ENCODE data around the gene CSF3R. TPM values are rescaled to one million over a fixed set of nuclear protein-coding genes. Genes with fewer than 3 reads are reported as not detected.

Gene CSF3R
- total and polyA plus RNA-seq, 2 experiments from 2014 or later: not detected

DNA sequence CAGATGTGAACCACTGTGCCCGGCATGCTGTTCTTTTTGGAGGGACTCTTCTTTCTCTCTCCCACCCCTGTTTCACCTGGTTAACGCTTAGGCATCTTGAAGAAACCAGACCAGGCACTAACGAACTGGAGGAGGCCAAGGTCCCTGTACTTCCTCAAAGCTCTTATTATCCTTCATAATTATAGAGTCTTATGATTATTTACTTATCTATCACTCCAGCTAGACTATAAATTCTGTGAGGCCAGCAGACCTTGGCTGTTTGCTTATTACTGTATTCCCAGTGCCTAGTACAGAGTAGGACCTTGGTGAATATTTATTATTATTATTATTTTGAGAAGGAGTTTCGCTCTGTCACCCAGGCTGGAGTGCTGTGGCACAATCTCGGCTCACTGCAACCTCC lies 5.8 kb downstream of the CSF3R start:
- TF ChIP-seq, protein P1, sequence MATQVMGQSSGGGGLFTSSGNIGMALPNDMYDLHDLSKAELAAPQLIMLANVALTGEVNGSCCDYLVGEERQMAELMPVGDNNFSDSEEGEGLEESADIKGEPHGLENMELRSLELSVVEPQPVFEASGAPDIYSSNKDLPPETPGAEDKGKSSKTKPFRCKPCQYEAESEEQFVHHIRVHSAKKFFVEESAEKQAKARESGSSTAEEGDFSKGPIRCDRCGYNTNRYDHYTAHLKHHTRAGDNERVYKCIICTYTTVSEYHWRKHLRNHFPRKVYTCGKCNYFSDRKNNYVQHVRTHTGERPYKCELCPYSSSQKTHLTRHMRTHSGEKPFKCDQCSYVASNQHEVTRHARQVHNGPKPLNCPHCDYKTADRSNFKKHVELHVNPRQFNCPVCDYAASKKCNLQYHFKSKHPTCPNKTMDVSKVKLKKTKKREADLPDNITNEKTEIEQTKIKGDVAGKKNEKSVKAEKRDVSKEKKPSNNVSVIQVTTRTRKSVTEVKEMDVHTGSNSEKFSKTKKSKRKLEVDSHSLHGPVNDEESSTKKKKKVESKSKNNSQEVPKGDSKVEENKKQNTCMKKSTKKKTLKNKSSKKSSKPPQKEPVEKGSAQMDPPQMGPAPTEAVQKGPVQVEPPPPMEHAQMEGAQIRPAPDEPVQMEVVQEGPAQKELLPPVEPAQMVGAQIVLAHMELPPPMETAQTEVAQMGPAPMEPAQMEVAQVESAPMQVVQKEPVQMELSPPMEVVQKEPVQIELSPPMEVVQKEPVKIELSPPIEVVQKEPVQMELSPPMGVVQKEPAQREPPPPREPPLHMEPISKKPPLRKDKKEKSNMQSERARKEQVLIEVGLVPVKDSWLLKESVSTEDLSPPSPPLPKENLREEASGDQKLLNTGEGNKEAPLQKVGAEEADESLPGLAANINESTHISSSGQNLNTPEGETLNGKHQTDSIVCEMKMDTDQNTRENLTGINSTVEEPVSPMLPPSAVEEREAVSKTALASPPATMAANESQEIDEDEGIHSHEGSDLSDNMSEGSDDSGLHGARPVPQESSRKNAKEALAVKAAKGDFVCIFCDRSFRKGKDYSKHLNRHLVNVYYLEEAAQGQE (IDR thresholded peaks at IDR 0.05; ENCODE audit: unreplicated experiment): no peak
- TF ChIP-seq POLR2AphosphoS5 (IDR thresholded peaks at IDR 0.05; ENCODE audit: low read depth) (no peak), JUNB (IDR thresholded peaks at IDR 0.05; ENCODE audit: unreplicated experiment) (no peak), ZNF331 (CRISPR knock-in tag; IDR thresholded peaks at IDR 0.05; ENCODE audit: low read depth) (no peak), EZH2 (IDR thresholded peaks at IDR 0.05; ENCODE audit: low read depth, unreplicated experiment) (no peak), STAT1 (IDR thresholded peaks at IDR 0.05; ENCODE audit: unreplicated experiment) (no peak), NANOG (IDR thresholded peaks at IDR 0.05; ENCODE audit: borderline replicate concordance) (no peak), CREB1 (CRISPR knock-in tag; IDR thresholded peaks at IDR 0.05; ENCODE audit: low read depth) (no peak), EZH2phosphoT487 (IDR thresholded peaks at IDR 0.05; ENCODE audit: unreplicated experiment) (no peak), ZNF114 (CRISPR knock-in tag; IDR thresholded peaks at IDR 0.05) (no peak)
- TF ChIP-seq, protein P2, sequence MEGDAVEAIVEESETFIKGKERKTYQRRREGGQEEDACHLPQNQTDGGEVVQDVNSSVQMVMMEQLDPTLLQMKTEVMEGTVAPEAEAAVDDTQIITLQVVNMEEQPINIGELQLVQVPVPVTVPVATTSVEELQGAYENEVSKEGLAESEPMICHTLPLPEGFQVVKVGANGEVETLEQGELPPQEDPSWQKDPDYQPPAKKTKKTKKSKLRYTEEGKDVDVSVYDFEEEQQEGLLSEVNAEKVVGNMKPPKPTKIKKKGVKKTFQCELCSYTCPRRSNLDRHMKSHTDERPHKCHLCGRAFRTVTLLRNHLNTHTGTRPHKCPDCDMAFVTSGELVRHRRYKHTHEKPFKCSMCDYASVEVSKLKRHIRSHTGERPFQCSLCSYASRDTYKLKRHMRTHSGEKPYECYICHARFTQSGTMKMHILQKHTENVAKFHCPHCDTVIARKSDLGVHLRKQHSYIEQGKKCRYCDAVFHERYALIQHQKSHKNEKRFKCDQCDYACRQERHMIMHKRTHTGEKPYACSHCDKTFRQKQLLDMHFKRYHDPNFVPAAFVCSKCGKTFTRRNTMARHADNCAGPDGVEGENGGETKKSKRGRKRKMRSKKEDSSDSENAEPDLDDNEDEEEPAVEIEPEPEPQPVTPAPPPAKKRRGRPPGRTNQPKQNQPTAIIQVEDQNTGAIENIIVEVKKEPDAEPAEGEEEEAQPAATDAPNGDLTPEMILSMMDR (conservative IDR thresholded peaks at IDR 0.05; ENCODE audit: low read depth in 2 of 2): no peak
- TF ChIP-seq, protein P3, sequence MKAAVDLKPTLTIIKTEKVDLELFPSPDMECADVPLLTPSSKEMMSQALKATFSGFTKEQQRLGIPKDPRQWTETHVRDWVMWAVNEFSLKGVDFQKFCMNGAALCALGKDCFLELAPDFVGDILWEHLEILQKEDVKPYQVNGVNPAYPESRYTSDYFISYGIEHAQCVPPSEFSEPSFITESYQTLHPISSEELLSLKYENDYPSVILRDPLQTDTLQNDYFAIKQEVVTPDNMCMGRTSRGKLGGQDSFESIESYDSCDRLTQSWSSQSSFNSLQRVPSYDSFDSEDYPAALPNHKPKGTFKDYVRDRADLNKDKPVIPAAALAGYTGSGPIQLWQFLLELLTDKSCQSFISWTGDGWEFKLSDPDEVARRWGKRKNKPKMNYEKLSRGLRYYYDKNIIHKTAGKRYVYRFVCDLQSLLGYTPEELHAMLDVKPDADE (IDR thresholded peaks at IDR 0.05): no peak
- TF ChIP-seq, protein P4, sequence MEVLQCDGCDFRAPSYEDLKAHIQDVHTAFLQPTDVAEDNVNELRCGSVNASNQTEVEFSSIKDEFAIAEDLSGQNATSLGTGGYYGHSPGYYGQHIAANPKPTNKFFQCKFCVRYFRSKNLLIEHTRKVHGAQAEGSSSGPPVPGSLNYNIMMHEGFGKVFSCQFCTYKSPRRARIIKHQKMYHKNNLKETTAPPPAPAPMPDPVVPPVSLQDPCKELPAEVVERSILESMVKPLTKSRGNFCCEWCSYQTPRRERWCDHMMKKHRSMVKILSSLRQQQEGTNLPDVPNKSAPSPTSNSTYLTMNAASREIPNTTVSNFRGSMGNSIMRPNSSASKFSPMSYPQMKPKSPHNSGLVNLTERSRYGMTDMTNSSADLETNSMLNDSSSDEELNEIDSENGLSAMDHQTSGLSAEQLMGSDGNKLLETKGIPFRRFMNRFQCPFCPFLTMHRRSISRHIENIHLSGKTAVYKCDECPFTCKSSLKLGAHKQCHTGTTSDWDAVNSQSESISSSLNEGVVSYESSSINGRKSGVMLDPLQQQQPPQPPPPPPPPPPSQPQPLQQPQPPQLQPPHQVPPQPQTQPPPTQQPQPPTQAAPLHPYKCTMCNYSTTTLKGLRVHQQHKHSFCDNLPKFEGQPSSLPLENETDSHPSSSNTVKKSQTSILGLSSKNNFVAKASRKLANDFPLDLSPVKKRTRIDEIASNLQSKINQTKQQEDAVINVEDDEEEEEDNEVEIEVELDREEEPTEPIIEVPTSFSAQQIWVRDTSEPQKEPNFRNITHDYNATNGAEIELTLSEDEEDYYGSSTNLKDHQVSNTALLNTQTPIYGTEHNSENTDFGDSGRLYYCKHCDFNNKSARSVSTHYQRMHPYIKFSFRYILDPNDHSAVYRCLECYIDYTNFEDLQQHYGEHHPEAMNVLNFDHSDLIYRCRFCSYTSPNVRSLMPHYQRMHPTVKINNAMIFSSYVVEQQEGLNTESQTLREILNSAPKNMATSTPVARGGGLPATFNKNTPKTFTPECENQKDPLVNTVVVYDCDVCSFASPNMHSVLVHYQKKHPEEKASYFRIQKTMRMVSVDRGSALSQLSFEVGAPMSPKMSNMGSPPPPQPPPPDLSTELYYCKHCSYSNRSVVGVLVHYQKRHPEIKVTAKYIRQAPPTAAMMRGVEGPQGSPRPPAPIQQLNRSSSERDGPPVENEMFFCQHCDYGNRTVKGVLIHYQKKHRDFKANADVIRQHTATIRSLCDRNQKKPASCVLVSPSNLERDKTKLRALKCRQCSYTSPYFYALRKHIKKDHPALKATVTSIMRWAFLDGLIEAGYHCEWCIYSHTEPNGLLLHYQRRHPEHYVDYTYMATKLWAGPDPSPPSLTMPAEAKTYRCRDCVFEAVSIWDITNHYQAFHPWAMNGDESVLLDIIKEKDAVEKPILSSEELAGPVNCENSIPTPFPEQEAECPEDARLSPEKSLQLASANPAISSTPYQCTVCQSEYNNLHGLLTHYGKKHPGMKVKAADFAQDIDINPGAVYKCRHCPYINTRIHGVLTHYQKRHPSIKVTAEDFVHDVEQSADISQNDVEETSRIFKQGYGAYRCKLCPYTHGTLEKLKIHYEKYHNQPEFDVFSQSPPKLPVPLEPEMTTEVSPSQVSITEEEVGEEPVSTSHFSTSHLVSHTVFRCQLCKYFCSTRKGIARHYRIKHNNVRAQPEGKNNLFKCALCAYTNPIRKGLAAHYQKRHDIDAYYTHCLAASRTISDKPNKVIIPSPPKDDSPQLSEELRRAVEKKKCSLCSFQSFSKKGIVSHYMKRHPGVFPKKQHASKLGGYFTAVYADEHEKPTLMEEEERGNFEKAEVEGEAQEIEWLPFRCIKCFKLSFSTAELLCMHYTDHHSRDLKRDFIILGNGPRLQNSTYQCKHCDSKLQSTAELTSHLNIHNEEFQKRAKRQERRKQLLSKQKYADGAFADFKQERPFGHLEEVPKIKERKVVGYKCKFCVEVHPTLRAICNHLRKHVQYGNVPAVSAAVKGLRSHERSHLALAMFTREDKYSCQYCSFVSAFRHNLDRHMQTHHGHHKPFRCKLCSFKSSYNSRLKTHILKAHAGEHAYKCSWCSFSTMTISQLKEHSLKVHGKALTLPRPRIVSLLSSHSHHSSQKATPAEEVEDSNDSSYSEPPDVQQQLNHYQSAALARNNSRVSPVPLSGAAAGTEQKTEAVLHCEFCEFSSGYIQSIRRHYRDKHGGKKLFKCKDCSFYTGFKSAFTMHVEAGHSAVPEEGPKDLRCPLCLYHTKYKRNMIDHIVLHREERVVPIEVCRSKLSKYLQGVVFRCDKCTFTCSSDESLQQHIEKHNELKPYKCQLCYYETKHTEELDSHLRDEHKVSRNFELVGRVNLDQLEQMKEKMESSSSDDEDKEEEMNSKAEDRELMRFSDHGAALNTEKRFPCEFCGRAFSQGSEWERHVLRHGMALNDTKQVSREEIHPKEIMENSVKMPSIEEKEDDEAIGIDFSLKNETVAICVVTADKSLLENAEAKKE (CRISPR knock-in tag; IDR thresholded peaks at IDR 0.05): no peak
- Histone ChIP-seq H2AFZ (no peak overlapping the region), H3K4me1 (ENCODE audit: insufficient read depth) (no peaks in the 10 kb centered on the region), H3K79me2 (replicated peaks; ENCODE audit: insufficient read depth) (no peaks in the 10 kb centered on the region), H3F3A (replicated peaks; ENCODE audit: low read depth) (no peaks in the 10 kb centered on the region), H3K4me2 (no peak overlapping the region), H3K36me3 (ENCODE audit: insufficient read depth) (no peaks in the 10 kb centered on the region), H3K27ac (ENCODE audit: low read depth) (no peak overlapping the region), H4K20me1 (replicated peaks; ENCODE audit: insufficient read depth) (no peaks in the 10 kb centered on the region), H3K4me3 (no peak overlapping the region), H3K9me2 (ENCODE audit: insufficient read depth) (no peaks in the 10 kb centered on the region), H3K27me3 (ENCODE audit: insufficient read depth) (no peaks in the 10 kb centered on the region)
- no peak for DNase-seq (ENCODE audit: low spot score)
- Mint-ChIP-seq H3K36me3 (ENCODE audit: low read depth) (no peaks in the 10 kb centered on the region), H3K27me3 (ENCODE audit: insufficient read depth, low read depth, poor library complexity) (no peaks in the 10 kb centered on the region), H3K4me3 (no peak overlapping the region), H3K9me3 (no peaks in the 10 kb centered on the region), H3K27ac (no peak overlapping the region), H3K4me1 (peaks cover 6% of the 10 kb centered on the region)
- no peak for ATAC-seq
